DOHH2 (cell line): ENCODE measurements around the gene SLC5A11.

Source experiments
- EZH2phosphoT487 ChIP-seq: fragments of 200-600 bp; sonication (generic); IDR thresholded peaks from 2 replicates; pipeline ENCODE4 v1.6.1; 2017; ENCODE audit warnings: borderline replicate concordance, mild to moderate bottlenecking, antibody characterized with exemption, low read length, moderate library complexity, mixed read lengths
- TF ChIP-seq, protein P1 (sequence below): fragments of 200-600 bp; sonication (generic); IDR thresholded peaks from one replicate; pipeline ENCODE4 v1.5.1; 2014; ENCODE audit warnings: antibody characterized with exemption, mild to moderate bottlenecking, low read depth, low read length; ENCODE audit not compliant: poor library complexity, severe bottlenecking

DNA sequence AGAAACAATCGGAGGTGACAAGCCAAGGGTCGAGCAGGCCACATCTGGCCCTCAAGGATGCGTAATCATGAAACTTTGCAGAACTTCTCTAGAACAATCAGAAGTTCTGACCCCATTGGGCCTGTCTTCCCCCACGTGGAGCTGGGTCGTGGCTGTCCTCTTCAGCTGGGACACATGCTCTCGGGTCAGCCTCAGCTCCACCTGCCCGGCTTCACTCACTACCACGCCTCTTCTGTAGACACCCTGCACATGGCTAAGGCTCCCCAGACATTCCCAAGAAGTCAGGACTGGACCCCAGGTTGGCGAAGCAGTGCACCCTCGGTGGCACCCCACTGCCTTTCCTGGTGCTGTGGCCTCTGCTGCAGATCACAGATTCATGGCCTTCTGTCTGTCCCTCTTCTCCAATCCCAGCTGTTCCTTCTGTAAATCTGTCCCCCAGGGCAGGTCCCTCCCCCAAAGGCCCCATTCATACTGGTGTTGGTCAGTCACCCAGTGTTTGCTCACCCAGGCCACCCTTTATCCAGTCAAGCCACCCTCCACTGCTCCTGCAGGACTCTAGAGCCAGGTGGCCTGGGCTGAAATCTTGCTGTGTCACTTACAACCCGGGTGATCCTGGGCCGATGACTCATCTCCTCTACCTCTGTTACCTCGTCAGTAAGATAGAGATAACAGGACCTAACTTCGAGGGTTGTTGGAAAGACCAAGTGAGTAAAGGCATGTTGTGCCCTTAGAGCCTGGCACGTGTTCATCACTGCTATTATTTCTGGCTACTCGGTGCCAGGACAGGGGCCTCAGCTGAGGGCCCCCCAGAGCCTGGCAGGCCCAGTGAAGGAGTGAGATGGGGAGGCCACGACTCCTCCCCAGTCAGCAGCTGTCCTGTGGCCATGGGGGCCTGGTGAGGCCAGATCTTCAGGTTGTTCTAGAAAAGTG lies 1.4 kb upstream of the SLC5A11 start:
- TF ChIP-seq, protein P1, sequence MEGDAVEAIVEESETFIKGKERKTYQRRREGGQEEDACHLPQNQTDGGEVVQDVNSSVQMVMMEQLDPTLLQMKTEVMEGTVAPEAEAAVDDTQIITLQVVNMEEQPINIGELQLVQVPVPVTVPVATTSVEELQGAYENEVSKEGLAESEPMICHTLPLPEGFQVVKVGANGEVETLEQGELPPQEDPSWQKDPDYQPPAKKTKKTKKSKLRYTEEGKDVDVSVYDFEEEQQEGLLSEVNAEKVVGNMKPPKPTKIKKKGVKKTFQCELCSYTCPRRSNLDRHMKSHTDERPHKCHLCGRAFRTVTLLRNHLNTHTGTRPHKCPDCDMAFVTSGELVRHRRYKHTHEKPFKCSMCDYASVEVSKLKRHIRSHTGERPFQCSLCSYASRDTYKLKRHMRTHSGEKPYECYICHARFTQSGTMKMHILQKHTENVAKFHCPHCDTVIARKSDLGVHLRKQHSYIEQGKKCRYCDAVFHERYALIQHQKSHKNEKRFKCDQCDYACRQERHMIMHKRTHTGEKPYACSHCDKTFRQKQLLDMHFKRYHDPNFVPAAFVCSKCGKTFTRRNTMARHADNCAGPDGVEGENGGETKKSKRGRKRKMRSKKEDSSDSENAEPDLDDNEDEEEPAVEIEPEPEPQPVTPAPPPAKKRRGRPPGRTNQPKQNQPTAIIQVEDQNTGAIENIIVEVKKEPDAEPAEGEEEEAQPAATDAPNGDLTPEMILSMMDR, result no peak
- no peak for TF ChIP-seq EZH2phosphoT487
